Naive thymus-derived CD4-positive, alpha-beta T cell (primary cell): ENCODE data around the gene OPN1SW. TPM values are rescaled to one million over a fixed set of nuclear protein-coding genes. Genes with fewer than 3 reads are reported as not detected.

Experiments used
- ATAC-seq: fragments of 150-1000 bp; cut with Tn5 transposase; 2 replicates; pipeline ENCODE4 v1.10.0; 2021; ENCODE audit warnings: mild to moderate bottlenecking, moderate library complexity
- CTCF ChIA-PET: fragments of 350-600 bp; sonication (Branson Sonifier 250); formaldehyde crosslinking; loops from one replicate; lab custom pipeline; 2021; ENCODE audit warnings: antibody characterized with exemption; lab: Charles Lee
- POLR2A ChIA-PET: fragments of 350-600 bp; sonication (Branson Sonifier 250); formaldehyde crosslinking; loops from one replicate; lab custom pipeline; 2021; ENCODE audit warnings: antibody characterized with exemption, inconsistent platforms; lab: Charles Lee
- DNase-seq, 9 donors: peaks; one replicate each; pipeline versions ENCODE4 v3.0.0 to v3.0.0-alpha.2; 2020 to 2022; ENCODE audit warnings: mixed read lengths in 1 of 9
- H3K27ac ChIP-seq: one replicate; pipeline ENCODE4 v1.7.0; 2013; ENCODE audit warnings: mild to moderate bottlenecking, low read depth, low read length, moderate library complexity
- H3K27me3 ChIP-seq, 2 donors: one replicate each; pipeline ENCODE4 v1.7.0; 2013; ENCODE audit warnings: low read length in 2 of 2, mild to moderate bottlenecking in 2 of 2, moderate library complexity in 2 of 2; ENCODE audit not compliant: control insufficient read depth in 2 of 2, insufficient read depth in 2 of 2
- H3K36me3 ChIP-seq, 3 experiments: 1 replicate in 2 of 3; 2 replicates in 1 of 3; pipeline ENCODE4 v1.7.0; 2013; ENCODE audit warnings: low read length in 3 of 3, mild to moderate bottlenecking in 3 of 3, moderate library complexity in 1 of 3; ENCODE audit not compliant: insufficient read depth in 3 of 3, control insufficient read depth in 2 of 3
- H3K4me1 ChIP-seq, 2 donors: one replicate each; pipeline ENCODE4 v1.7.0; 2013; ENCODE audit warnings: low read length in 2 of 2, mild to moderate bottlenecking in 2 of 2, moderate library complexity in 1 of 2; ENCODE audit not compliant: control insufficient read depth in 2 of 2, insufficient read depth in 2 of 2
- H3K4me3 ChIP-seq: 2 replicates; pipeline ENCODE4 v1.7.0; 2013; ENCODE audit warnings: mild to moderate bottlenecking, low read length
- H3K9me3 ChIP-seq, 3 experiments: 1 replicate in 2 of 3; 2 replicates in 1 of 3; pipeline ENCODE4 v1.7.0; 2013; ENCODE audit warnings: low read length in 3 of 3; ENCODE audit not compliant: control insufficient read depth in 2 of 3
- H3K27ac Mint-ChIP-seq, 9 donors: one replicate each; pipeline ENCODE4 v1.8.0; 2020 to 2022; ENCODE audit warnings: mixed read lengths in 9 of 9, mild to moderate bottlenecking in 8 of 9, moderate library complexity in 5 of 9, inconsistent platforms in 2 of 9
- H3K27me3 Mint-ChIP-seq, 5 donors: one replicate each; pipeline ENCODE4 v1.8.0; 2021 to 2022; ENCODE audit warnings: mixed read lengths in 5 of 5, mild to moderate bottlenecking in 1 of 5
- H3K36me3 Mint-ChIP-seq, 5 donors: one replicate each; pipeline ENCODE4 v1.8.0; 2020 to 2022; ENCODE audit warnings: mixed read lengths in 5 of 5, mild to moderate bottlenecking in 3 of 5, inconsistent platforms in 1 of 5
- H3K4me1 Mint-ChIP-seq, 7 donors: one replicate each; pipeline ENCODE4 v1.8.0; 2020 to 2022; ENCODE audit warnings: mixed read lengths in 7 of 7, mild to moderate bottlenecking in 3 of 7, inconsistent platforms in 1 of 7
- H3K4me3 Mint-ChIP-seq, 10 donors: one replicate each; pipeline ENCODE4 v1.8.0; 2020 to 2022; ENCODE audit warnings: mild to moderate bottlenecking in 10 of 10, mixed read lengths in 10 of 10, moderate library complexity in 6 of 10, inconsistent platforms in 2 of 10
- H3K9me3 Mint-ChIP-seq, 11 donors: one replicate each; pipeline ENCODE4 v1.8.0; 2020 to 2022; ENCODE audit warnings: mixed read lengths in 11 of 11, mild to moderate bottlenecking in 4 of 11, inconsistent platforms in 1 of 11, moderate library complexity in 1 of 11
- intact Hi-C, 2 donors: fragments of 100-400 bp; cut with micrococcal nuclease; formaldehyde crosslinking; loops; one replicate each; pipeline ENCODE4 v1.15.1; 2023
- polyA plus RNA-seq, 2 donors: library from polyadenylated mRNA; unstranded; fragments of 300-500 nt; fragmentation: Illumina TruSeq; gene quantifications; one replicate each; pipeline ENCODE4 v1.2.3, GENCODE V29; 2021
- total RNA-seq, 6 experiments: library from RNA in 5 of 6; stranded (reverse) in 5 of 6; gene quantifications; 1 replicate in 5 of 6; 2 replicates in 1 of 6; pipeline ENCODE4 v1.2.3 and lab custom pipeline; 2021 to 2026

OPN1SW gene
- total and polyA plus RNA-seq, 7 experiments from 2014 or later: not detected

- intact Hi-C loops: loop anchor here (1.0 to 5.0 kb wide), 17 partner anchors 43 to 1331 kb away; partner anchors contain the start of genes ATP6V1F (in 2 of the 2), CCDC136 (in 2 of the 2), TNPO3 (in 2 of the 2) and HILPDA (in 1 of the 2)
- H3K4me3 Mint-ChIP-seq: peak within 1 kb of the TSS; percentile 89 to 100 (median 97)
- DNase-seq (peak; percentile 87 to 95 (median 94)), ATAC-seq (peak; percentile 98)
- peak within 1 kb of the TSS; percentile 96 to 99 (median 98) for H3K27ac Mint-ChIP-seq
- POLR2A ChIA-PET: interaction anchor here (0.7 to 2.4 kb wide), 7 partner anchors 9 to 124 kb away, joined by 3 to 11 read pairs (median 4); partner anchors contain the start of gene ATP6V1F
- H3K36me3 ChIP-seq: peaks cover 0 to 3% (median 0%) of the 10 kb centered on the region in 3 experiments
- H3K27me3 ChIP-seq: no peaks in the 10 kb centered on the region
- H3K27ac ChIP-seq: peak within 1 kb of the TSS; percentile 85
- peaks cover 0 to 5% (median 0%) of the 10 kb centered on the region in 5 donors for H3K27me3 Mint-ChIP-seq
- CTCF ChIA-PET: interaction anchor here (0.5 kb wide), 1 partner anchor 1196 kb away, joined by 5 read pairs; no protein-coding TSS in a partner anchor
- peaks cover 11 to 52% (median 45%) of the 10 kb centered on the region in 7 donors for H3K4me1 Mint-ChIP-seq
- H3K4me3 ChIP-seq: peak within 1 kb of the TSS; percentile 86
- no peaks in the 10 kb centered on the region for H3K36me3 Mint-ChIP-seq
- H3K9me3 Mint-ChIP-seq: peaks cover 0 to 2% (median 0%) of the 10 kb centered on the region in 11 donors
- H3K9me3 ChIP-seq: no peaks in the 10 kb centered on the region
- H3K4me1 ChIP-seq: peaks cover 13% of the 10 kb centered on the region in 2 donors
These were observed 36.3 kb downstream of the OPN1SW start, which contains the start of gene CALU for GRCh38 chr7:128739048-128739962. Gene CALU, plus strand, starts transcription at chr7:128739359. Its CDS starts 9,225 bp downstream, at chr7:128748584.

GRCh38 chr7:128738570-128739047, 37.0 kb downstream of the OPN1SW start:
- H3K9me3 ChIP-seq: no peaks in the 10 kb centered on the region
- peaks cover 0 to 2% (median 0%) of the 10 kb centered on the region in 11 donors for H3K9me3 Mint-ChIP-seq
- H3K4me3 Mint-ChIP-seq: peak overlapping the region; percentile 89 to 100 (median 97)
- H3K27me3 Mint-ChIP-seq: peaks cover 0 to 5% (median 0%) of the 10 kb centered on the region in 5 donors
- peaks cover 13% of the 10 kb centered on the region in 2 donors for H3K4me1 ChIP-seq
- POLR2A ChIA-PET: interaction anchor here (0.7 to 2.4 kb wide), 6 partner anchors 9 to 124 kb away, joined by 3 to 11 read pairs (median 4); partner anchors contain the start of gene ATP6V1F
- peaks cover 7 to 46% (median 41%) of the 10 kb centered on the region in 7 donors for H3K4me1 Mint-ChIP-seq
- intact Hi-C loops: loop anchor here (1.0 to 5.0 kb wide), 17 partner anchors 42 to 1332 kb away; partner anchors contain the start of genes ATP6V1F (in 2 of the 2), CCDC136 (in 2 of the 2), TNPO3 (in 2 of the 2) and HILPDA (in 1 of the 2)
- H3K36me3 ChIP-seq: peaks cover 0 to 3% (median 0%) of the 10 kb centered on the region in 3 experiments
- H3K27me3 ChIP-seq: no peaks in the 10 kb centered on the region
- no peaks in the 10 kb centered on the region for H3K36me3 Mint-ChIP-seq
- H3K27ac Mint-ChIP-seq: peak overlapping the region; percentile 96 to 99 (median 98)
- DNase-seq (peak in 4 of 9 donors; percentile 10 to 34 (median 18)), ATAC-seq (peak; percentile 10)
- CTCF ChIA-PET: interaction anchor here (0.5 kb wide), 2 partner anchors 126 to 1197 kb away, joined by 3 to 5 read pairs; no protein-coding TSS in a partner anchor
- peak overlapping the region; percentile 85 for H3K27ac ChIP-seq
- peak overlapping the region; percentile 86 for H3K4me3 ChIP-seq

GRCh38 chr7:128737867-128738385, 37.7 kb downstream of the OPN1SW start:
- peaks cover 13% of the 10 kb centered on the region in 2 donors for H3K4me1 ChIP-seq
- no peak for ATAC-seq
- no peaks in the 10 kb centered on the region for H3K36me3 Mint-ChIP-seq
- H3K4me1 Mint-ChIP-seq: peaks cover 7 to 42% (median 40%) of the 10 kb centered on the region in 7 donors
- peak overlapping the region; percentile 85 for H3K27ac ChIP-seq
- intact Hi-C loops: loop anchor here (2.0 to 5.0 kb wide), 9 partner anchors 41 to 1333 kb away; partner anchors contain the start of genes CCDC136 (in 1 of the 2), KLHDC10 (in 1 of the 2), SMKR1 (in 1 of the 2) and TNPO3 (in 1 of the 2)
- CTCF ChIA-PET: interaction anchor here (1.0 kb wide), 1 partner anchor 125 kb away, joined by 3 read pairs; the partner anchor contains the start of gene ATP6V1F
- H3K9me3 Mint-ChIP-seq: peaks cover 0 to 2% (median 0%) of the 10 kb centered on the region in 11 donors
- no peak overlapping the region for H3K4me3 ChIP-seq
- no peak for DNase-seq
- H3K36me3 ChIP-seq: peaks cover 0 to 3% (median 0%) of the 10 kb centered on the region in 3 experiments
- peak overlapping the region in 9 of 10 donors; percentile 31 to 100 (median 95) for H3K4me3 Mint-ChIP-seq
- peaks cover 0 to 5% (median 0%) of the 10 kb centered on the region in 5 donors for H3K27me3 Mint-ChIP-seq
- POLR2A ChIA-PET: interaction anchor here (0.8 to 2.4 kb wide), 4 partner anchors 10 to 399 kb away, joined by 3 to 11 read pairs (median 6); partner anchors contain the start of gene ATP6V1F
- H3K27me3 ChIP-seq: peaks cover 0 to 3% of the 10 kb centered on the region in 2 donors
- H3K9me3 ChIP-seq: no peaks in the 10 kb centered on the region
- H3K27ac Mint-ChIP-seq: peak overlapping the region in 8 of 9 donors; percentile 35 to 99 (median 97)

- ChIA-PET CTCF (interaction anchor here (1.0 kb wide), 1 partner anchor 125 kb away, joined by 3 read pairs; the partner anchor contains the start of gene ATP6V1F), POLR2A (interaction anchor here (0.8 kb wide), 1 partner anchor 400 kb away, joined by 3 read pairs; no protein-coding TSS in a partner anchor)
- no peaks in the 10 kb centered on the region for H3K9me3 ChIP-seq
- no peak overlapping the region for H3K4me3 ChIP-seq
- H3K36me3 Mint-ChIP-seq: no peaks in the 10 kb centered on the region
- no peak for ATAC-seq
- peaks cover 0 to 3% (median 0%) of the 10 kb centered on the region in 3 experiments for H3K36me3 ChIP-seq
- intact Hi-C loops: loop anchor here in 1 of 2 donors (5.0 kb wide), 1 partner anchor 55 kb away; the partner anchor contains the start of gene CCDC136
- no peak overlapping the region for H3K27ac ChIP-seq
- peak overlapping the region in 5 of 9 donors; percentile 35 to 99 (median 96) for H3K27ac Mint-ChIP-seq
- peaks cover 7 to 41% (median 39%) of the 10 kb centered on the region in 7 donors for H3K4me1 Mint-ChIP-seq
- H3K9me3 Mint-ChIP-seq: peaks cover 0 to 2% (median 0%) of the 10 kb centered on the region in 11 donors
- H3K27me3 ChIP-seq: peaks cover 0 to 3% of the 10 kb centered on the region in 2 donors
- peaks cover 13% of the 10 kb centered on the region in 2 donors for H3K4me1 ChIP-seq
- H3K4me3 Mint-ChIP-seq: peak overlapping the region in 2 of 10 donors; percentile 20 to 98
- H3K27me3 Mint-ChIP-seq: peaks cover 0 to 5% (median 0%) of the 10 kb centered on the region in 5 donors
- no peak for DNase-seq
These were observed 38.2 kb downstream of the OPN1SW start for GRCh38 chr7:128737441-128737840.

- CTCF ChIA-PET: interaction anchor here (0.8 to 1.0 kb wide), 2 partner anchors 7 to 9 kb away, joined by 3 read pairs; no protein-coding TSS in a partner anchor
- Histone ChIP-seq H3K27ac (no peak overlapping the region), H3K4me3 (no peak overlapping the region), H3K4me1 (peaks cover 5 to 12% of the 10 kb centered on the region in 2 donors), H3K27me3 (peaks cover 0 to 3% of the 10 kb centered on the region in 2 donors), H3K9me3 (no peaks in the 10 kb centered on the region), H3K36me3 (peaks cover 0 to 3% (median 0%) of the 10 kb centered on the region in 3 experiments)
- Mint-ChIP-seq H3K36me3 (no peaks in the 10 kb centered on the region), H3K27me3 (peaks cover 4 to 14% (median 10%) of the 10 kb centered on the region in 5 donors), H3K4me3 (no peak overlapping the region), H3K9me3 (peaks cover 0 to 2% (median 0%) of the 10 kb centered on the region in 11 donors), H3K4me1 (peaks cover 0 to 21% (median 19%) of the 10 kb centered on the region in 7 donors), H3K27ac (no peak overlapping the region)
- DNase-seq (no peak), ATAC-seq (no peak)
- POLR2A ChIA-PET: interaction anchor here (1.0 kb wide), 1 partner anchor 27 kb away, joined by 3 read pairs; no protein-coding TSS in a partner anchor
- intact Hi-C loops: loop anchor here in 1 of 2 donors (5.0 kb wide), 1 partner anchor 57 kb away; the partner anchor contains the start of gene CCDC136
These were observed 40.2 kb downstream of the OPN1SW start for GRCh38 chr7:128735436-128735835.
